ENCODE measurements around the gene TNIP2.
A peak's percentile ranks its signal among the peaks of the same experiment; 100 is the strongest.
"Not testable (repeated sequence)": the region's sequence is repeated elsewhere in the genome, so short reads cannot be mapped to it uniquely, and the experiment has no call there.

TNIP2 gene

DNA sequence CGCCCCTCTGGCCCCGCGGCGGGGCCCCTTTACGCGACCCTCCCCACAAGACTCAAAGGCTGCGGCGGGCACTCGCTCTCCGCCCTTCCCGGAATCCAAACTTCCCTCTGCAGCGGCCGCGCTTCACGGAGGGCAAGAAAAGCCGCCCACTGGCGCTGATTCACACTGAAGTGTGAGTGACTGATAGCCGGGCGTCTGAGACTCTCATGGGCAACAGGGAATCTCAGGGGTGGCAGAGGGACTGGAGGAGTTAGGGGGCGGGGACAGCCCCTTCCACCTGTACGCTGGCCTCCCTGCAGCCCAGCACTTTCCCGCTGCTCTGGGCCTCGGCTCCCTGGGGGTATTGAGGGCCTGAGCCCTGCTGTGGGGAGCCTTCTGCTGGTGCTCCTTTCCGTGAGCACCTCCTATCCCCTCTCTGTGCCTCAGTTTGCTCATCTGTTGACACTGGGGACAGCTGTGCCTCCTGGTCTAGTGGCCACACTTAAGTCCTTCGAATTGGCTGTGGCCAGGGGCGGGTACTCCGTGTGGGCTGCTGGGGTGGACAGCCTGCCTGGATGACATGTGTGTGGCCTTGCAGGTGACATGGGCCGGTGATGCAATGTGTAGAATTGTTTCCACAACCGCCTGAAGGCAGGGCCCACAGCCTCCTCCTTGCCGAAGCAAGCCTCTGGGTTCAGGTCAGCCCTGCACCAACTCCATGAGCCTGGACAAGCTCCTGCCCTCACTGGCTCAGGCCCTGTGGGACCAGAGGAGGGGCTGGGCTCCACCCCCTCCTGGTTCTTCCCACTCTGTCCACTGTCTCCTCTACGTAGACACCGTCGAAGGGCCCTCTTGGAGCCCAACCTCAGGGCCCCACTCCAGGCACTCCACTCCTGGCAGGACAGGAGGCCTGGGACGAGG lies 37.7 kb upstream of the TNIP2 start:
- DNase-seq = peak; percentile 63

DNA sequence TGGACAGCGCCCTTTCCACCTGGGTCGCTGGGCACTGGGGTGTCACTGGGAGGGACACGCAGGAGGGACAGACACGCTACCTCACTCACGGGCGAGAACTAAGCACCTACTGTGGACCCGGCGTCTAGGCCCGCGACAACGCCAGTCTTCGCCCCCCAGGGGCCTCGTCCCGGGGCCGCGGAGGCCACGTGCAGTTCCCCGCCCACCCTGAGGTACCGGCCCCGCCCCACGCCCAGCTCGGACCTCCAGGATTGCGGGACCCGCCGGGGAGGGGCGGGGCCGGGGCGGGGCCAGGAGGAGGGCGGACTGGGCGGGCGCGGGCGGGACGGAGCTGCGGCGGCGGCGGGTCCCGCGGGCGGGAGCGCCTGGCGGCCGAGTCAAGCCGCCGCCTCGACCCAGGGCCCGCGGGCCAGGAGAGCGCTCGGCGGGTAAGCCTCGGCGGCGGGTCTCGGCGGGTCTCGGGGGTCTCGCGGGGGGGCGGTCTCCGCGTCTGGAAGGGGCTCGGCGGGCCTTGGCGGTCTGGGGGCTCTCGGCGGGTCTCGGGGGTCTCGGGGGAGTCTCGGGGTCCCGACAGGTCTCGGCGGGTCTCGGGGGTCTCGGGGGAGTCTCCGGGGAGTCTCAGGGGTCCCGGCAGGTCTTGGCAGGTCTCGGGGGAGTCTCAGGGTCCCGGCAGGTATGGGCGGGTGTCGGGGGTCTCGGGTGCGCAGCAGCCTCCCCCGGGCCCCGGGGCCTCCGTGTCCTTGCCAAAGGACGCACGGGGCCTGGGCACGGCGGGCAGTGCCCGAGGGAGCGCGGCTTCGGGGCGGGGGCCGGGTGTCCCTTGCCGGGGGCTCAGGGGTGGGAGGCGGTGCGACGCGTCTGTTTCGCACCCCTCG lies 36.8 kb upstream of the TNIP2 start, which contains the start of gene SH3BP2:
Gene SH3BP2, plus strand, starts transcription at position 375 of the 875 bp plus-strand sequence. CDS start 27,533 bp downstream, outside the sequence.
- DNase-seq = peak; percentile 59

DNA sequence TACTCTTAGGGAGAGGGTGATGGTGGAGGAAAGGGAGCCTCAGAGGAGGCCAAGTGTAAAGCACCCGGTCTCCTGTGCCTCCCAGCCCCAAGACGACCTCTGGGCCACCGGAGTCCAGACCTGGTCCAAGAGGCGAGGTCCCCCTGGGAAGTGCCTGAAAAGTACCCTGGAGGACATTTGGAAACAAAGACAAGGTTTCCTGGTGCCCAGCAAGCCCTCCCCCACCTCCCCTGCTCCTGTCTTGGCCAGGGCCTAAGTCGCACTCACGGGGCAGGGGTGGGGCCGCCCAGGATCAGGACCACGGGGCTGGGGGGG lies 36.2 kb upstream of the TNIP2 start:
- no peak for DNase-seq

DNA sequence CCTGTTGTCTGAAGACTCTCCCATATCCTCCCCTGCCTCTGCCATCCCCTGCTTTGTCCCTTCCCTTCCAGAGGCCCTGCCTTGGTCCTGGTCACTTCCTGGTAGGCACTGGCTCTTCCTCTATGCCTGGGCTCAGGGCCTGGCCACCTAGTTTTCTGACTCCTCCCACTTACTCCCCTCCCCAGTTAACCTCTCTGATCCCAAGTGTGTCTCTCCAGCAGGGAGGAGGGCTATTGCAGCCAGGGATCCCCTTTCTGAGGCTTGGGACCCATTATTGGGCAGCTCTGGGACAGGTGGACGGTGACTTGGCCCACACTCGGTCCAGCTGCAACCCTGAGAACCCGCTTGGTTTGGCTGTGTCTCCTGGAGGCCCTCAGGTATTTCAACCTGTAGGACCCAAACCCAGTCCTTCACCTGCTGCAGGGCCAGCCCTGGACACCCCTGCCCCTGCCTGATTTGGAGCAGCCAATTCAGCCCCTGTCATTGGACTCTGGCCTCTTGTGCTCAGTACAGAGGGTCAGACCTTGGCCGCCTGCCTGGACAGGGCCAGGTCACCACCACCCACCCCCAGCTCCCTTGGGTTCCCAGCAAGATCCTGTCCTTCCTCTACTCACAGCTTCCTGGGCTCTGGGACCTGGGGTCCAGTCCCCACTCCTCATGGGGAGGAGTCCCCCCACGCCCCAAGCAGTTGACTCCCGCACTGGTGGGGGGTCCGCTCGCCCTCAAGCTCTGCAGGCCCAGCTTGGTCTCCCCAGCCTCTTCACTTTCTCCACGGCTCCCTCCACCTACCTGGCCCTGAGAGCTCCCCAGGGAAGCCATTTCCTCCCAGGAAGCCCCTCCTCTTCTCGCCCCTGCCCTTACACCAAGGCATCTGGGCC lies 35.6 kb upstream of the TNIP2 start:
- no peak for DNase-seq

DNA sequence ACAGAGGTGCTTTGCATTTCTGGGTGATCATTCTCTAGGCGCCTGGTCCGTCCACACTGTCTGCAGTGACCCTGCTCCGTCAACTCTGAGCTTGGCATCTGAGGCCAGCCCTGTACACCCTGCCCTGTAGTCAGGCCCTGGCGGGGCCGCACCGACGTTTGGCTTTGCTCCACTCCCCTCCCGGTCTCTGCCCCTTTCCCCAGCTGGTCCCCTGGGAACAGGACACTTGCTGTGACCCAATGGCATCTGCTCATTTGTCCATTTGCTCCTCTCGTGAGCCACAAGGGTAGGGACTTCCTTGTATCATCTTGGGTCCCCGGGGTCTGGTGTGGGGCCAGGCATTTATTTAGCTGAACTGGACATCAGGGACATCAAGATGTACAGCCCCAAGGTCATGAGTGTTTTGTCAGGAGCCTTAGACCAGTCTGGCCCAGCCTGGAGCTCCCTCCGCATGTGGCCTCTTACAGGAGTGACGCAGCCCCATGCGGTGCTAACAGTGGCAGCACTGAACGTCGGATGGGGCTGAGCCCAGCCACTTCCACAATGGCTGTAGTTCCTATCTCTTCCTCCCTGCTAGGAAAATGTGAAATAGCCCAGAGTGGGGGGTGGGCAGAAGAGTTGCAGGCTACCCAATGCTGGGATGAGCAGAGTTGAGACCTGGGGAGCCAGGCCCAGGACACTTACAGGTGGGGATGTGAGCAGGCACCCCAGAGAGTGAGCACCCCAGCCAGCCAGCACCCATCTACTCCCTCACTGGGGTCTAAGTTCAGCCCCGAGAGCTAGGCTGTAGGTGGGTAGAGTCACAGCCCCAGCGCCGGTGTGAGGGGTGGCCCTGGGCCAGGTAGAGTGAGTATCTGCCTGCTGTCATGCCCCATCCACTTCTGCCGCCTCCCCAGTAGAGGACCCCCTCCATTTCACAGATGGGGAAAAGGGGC lies 34.7 kb upstream of the TNIP2 start:
- DNase-seq = no peak

DNA sequence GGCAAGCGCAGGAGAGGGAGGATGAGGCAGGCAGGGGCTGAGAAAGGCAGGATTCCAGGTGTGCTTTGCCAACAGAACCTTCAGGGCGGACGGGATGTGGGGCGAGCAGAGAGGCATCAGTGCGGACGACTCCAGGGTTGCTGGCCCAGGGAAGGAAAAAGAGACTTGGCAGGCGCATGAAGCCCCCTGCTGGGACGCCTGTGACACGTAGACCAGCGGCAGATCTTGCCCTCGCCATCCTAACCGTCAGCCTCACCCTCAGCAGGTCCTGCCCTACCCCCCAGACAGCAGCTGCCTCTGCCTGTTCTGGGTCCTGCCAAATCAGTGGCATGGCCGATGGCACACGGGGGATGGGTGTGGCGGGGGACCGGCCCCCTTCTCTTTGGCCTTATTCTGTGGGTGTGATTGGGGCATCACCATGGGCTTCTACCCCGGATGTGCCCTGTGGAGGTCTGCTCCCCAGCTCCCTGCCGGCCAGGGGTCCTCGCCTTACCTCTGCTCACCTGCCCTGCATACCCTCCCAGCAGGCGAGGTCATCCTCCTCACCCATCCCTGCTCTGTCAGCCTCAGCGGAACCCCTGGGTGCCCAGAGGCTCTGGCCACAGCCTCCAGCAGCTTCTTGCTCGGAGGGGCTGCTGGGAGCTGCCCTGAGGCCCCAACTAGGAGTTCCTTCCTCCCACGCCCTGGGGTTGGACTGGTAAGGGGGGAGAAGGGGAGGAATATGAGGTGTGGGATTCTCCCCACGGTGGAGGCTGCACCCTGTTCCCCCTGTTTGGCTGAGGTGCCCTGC lies 33.9 kb upstream of the TNIP2 start:
- DNase-seq = no peak

DNA sequence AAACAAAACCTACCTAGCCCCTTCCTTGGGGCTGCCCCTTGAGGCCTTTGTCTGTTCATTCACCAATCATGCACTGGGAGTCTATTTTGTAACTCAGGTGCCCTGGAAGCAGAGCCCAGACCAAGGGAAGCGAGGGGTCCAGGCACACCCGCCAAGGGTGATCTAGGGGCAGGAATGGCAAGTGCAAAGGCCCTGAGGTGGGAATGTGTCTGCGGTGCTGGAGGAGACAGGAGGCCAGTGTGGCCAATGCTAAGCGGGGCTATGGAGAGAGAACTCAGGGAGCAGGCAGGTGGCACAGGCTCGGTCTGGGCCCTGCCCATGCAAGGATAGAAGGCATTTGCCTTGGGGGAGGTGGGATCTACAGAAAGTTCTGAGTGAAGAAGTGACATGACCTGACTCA lies 33.2 kb upstream of the TNIP2 start:
- no peak for DNase-seq

DNA sequence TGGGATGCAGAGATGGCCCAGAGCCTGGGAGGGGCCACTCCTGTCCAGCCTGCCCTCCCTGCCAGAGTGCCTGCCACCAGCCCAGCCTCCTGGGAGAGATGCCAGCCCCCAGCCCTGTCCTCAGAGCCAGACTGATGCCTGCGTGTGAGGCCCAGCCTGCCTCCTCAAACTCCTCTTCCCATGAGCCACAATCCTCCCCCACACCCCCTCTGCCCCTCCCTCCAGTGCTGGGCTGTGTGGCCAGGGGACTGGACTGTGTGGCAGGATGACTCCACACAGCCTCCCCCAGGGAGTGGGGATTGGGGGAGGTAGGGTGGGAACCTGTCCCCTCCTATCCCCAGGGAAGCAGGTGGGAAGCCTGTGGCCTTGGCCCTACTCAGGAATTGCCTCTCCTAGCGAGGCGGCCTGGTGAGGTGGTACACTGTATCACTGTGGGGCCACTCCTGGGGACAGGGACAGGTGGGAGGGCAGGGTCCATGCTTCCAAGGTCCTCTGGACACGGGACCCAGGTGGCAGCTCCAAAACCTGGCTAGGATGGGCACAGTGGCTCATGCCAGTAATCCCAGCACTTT lies 32.5 kb upstream of the TNIP2 start:
- DNase-seq = no peak

DNA sequence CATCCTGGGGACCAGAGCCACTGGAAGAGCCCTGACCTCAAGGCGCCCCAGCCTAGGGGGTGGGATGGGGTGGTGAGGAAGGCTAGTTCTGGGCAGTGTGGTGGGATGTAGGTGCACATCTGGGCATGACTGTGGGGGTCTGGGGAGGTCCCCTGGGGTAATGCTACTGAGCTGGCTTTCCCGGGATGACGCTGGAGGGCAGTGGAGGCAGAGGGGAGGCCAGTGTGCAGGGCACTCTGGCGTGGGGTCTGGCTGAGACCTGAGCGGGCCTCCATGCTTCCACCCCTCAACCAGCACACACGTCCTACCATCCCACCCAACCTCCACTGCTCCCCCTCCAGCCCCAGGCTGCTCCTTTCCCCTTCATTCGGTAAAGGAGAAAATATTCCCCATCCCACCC lies 32.0 kb upstream of the TNIP2 start:
- DNase-seq = no peak

DNA sequence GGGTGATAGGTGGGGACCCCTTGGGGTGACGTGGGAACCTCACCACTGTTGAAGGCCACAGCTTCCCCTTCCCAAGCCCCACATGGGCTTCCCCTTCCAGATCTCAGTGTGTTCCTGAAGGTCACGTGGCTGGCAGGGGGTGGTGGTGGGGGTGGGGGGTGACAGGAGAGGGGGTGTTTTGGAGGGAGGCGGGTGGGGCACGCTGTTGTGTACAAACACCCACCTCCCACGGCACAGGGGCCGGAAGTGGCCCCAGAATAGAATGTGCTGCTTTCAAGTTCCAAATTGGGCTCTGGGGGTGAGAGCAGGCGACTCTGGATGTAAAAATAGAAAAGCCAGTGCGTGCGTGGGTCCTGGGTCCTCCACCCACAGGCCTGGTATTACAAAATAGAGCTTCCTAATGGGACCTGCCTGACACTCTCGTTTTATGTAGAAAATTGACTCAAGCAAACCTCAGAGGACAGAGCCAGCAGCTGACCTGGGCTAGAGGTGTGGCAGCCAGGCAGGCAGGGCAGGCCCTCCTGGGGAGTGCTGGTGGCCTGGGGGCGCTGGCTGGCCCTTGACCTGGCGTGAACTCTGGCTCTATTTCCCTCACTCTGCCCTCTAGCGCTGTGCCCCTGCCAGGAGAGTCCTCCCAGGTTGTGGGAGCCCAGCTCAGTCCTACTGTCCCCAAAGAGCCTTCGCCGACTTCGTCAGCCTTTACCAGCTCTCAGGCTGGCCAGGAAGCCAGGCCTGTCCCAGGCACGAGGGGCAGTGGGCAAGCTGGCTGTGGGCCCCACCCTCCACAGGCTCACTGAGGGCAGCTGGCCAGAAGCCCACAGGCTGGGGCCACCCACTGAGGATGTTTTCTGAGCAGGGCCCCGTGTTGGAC lies 31.3 kb upstream of the TNIP2 start:
- peak; percentile 56 for DNase-seq

DNA sequence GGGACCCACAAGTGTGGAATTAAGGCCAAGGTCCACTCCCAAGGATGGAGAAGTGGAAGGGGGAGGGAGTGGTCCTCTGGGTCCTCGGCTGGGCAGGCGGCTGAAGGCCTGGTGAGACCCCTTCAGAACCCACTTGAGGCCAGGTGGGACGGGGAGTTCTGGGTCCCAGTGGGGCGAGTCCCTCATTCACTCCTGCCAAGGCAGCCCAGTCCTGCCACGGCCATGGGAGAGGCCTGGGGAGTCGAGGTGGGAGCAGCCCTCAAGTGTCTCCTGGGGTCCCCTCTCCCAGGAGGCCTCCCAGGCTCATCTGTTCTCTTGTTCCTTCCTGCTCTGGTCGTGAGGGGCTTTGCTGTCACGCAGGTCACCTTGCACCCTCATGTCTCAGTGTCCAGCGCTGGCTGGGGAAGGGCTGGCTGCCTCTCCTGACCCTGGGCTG lies 30.7 kb upstream of the TNIP2 start:
- DNase-seq = no peak

DNA sequence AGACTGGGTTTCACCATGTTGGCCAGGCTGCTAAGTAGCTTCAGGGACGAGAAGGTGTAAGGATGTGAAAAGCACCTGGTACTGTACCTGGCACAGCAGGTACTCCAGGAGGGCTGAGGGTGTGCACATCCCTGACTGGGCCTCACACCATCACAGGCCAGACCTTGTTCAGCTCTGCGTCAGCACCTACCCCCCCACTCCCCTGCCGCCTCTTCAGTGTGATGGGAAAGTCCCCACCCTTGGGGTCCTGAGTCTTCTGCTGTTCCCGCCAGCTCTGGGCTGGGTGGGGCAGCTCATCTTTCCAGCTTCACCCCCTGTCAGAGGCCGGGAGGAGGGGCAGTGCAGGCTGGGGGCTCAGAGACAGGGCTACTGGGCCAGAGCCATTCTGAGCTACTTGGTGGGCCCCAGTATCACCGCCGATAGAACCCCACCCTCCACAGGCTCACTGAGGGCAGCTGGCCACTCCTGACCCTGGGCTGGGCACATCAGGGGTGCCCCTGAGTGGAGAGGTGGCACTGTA lies 30.1 kb upstream of the TNIP2 start:
- DNase-seq = peak; percentile 79

DNA sequence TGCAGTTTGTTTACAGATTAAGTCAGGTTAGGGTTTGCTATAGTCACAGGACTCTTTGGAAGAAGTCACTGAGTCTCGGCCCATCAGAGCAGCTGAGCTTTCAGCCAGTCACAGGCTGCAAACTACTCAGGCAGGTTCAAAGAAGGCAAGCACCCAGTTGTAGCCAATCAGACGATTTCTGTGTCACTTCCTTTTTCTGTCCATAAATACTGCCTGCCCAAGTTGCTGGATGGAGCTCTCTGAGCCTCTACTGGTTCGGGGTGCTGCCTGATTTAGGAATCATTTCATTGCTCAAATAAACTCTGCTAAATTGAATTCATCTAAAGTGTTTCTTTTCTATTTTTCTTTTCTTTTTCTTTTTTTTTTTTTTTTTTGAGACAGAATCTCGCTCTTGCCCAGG lies 29.5 kb upstream of the TNIP2 start:
- no peak for DNase-seq

DNA sequence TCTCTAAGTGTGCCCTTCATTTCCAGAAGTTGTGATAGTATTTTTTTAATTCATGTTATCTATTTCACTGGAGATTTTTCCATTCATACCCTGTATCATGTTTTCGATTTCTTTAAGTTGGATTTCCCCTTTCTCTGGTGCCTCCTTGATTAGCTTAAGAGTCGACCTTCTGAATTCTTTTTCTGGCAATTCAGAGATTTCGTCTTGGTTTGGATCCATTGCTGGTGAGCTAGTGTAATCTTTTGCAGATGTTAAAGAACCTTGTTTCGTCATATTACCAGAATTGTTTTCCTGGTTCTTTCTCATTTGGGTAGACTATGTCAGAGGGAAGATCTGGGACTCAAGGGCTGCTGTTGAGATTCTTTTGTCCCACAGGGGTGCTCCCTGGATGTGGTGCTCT lies 27.7 kb upstream of the TNIP2 start:
- no peak for DNase-seq

DNA sequence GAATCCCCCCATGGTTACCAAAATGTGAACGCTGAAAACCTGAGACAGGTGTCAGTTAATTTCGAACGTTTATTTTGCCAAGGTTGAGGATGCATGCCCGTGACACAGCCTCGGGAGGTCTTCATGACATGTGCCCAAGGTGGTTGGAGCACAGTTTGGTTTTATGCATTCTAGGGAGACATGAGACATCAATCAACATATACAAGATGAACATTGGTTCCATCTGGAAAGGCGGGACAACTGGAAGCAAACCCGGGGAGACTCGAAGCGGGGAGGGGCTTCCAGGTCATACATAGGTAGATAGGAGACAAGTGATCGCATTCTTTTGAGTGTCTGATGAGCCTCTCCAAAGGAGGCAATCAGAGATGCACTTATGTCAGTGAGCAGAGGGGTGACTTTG lies 25.8 kb upstream of the TNIP2 start:
- no peak for DNase-seq

DNA sequence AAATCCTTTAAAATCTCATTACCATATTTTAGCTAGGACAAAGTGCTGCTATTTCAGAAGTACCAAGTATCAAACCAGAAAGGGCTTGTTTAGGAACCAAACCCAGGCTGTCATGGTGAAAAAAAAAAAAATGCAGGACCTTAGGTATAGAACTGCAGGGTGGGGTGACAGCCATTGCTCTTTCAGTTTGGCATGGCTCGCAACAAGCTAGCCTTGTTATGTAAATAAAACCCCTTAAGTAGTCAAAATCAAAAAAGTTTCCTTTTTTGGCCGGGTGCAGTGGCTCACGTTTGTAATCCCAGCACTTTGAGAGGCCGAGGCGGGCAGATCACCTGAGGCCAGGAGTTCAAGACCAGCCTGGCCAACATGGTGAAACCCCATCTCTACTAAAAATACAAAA lies 24.5 kb upstream of the TNIP2 start:
- DNase-seq = not testable (repeated sequence)

DNA sequence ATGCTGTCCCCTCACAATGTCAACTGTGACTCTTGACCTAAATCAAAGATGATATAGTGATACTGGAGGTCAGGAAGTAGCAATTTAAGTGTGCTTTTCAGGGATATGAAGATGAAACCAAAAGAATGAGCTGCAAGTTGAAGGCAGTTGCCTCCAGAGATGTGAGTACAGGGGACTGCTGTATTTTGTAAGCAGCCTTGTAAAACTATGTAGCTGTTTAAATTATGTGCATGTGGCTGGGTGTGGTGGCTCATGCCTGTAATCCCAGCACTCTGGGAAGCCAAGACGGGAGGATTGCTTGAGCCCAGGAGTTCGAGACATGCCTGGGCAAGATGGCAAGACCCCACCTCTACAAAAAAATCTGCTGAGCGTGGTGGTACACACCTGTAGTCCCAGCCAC lies 15.1 kb upstream of the TNIP2 start:
- DNase-seq = no peak

DNA sequence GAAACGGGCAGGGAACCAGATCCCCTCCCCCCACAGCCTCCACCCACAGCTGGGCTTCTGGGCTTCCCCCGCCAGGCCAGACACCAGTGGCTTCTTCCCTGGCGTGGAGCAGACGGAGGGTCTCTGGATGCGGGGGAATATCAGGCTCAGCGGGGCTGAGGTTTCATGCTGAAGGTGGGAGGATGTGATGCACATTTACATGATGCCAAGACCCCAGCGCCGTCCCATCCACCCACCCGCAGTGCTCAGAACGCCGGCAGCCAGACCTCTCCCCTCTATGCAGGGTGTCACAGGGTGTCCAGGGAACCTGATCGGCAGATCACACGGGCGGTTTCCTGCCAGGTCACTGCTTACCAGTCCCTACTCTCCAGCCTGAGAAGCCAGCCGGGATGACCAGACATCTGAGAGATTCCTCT lies 12.8 kb upstream of the TNIP2 start:
- DNase-seq = no peak

DNA sequence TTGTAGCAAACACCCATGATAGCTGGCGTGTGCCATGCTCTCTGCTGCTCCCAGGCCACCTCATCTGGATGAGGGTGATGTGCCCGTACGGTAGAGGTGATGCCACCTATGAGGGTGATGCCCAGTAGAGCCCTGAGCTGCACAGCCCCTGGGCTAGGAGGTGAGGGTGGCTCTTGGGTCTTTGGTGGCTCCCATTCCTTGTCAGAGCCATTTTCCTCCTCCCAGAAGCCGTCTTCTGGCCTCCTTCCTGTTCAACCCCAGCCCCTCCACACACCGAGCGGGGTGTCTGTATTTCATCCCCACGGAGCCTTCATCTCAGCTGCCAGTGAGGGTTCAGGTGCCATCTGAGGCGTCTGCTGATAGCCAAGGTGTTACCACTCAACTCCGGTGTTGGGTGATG lies 12.0 kb upstream of the TNIP2 start:
- DNase-seq = no peak

Data from activated naive CD4-positive, alpha-beta T cell treated with anti-CD3 and anti-CD28 coated beads, Interleukin-2, amount 50 U/mL, for 16 hours (primary cell).